SK-N-SH (cell line): ENCODE results near the gene LRRC58.

Source experiments
- EP300 ChIP-seq, 2 experiments: IDR thresholded peaks; 2 replicates each; pipeline versions ENCODE4 v1.4.0 to v1.6.1; 2012; ENCODE audit warnings: borderline replicate concordance in 1 of 2, low read depth in 1 of 2, low read length in 1 of 2
- FOXJ3 ChIP-seq: sonication (generic); formaldehyde crosslinking; IDR thresholded peaks from 2 replicates; pipeline ENCODE4 v1.5.1; 2020; ENCODE audit warnings: mild to moderate bottlenecking, missing genetic modification reagents
- GABPA ChIP-seq: IDR thresholded peaks from 2 replicates; pipeline ENCODE4 v1.4.0; 2012; ENCODE audit warnings: low read depth, mild to moderate bottlenecking
- GATA2 ChIP-seq: sonication (generic); formaldehyde crosslinking; IDR thresholded peaks from 2 replicates; pipeline ENCODE4 v1.5.0; 2020; ENCODE audit warnings: mild to moderate bottlenecking, missing genetic modification reagents
- MAX ChIP-seq: IDR thresholded peaks from 2 replicates; pipeline ENCODE4 v1.4.0; 2012; ENCODE audit warnings: low read depth
- NRF1 ChIP-seq: IDR thresholded peaks from 2 replicates; pipeline ENCODE4 v1.6.1; 2012; ENCODE audit warnings: low read depth, mild to moderate bottlenecking, low read length
- POLR2AphosphoS5 ChIP-seq: IDR thresholded peaks from 2 replicates; pipeline ENCODE4 v1.6.1; 2012; ENCODE audit warnings: low read depth, low read length
- REST ChIP-seq: IDR thresholded peaks from 2 replicates; pipeline ENCODE4 v1.6.1; 2012; ENCODE audit warnings: mild to moderate bottlenecking, low read depth, low read length, moderate library complexity
- SMC3 ChIP-seq: IDR thresholded peaks from 2 replicates; pipeline ENCODE4 v1.6.1; 2012; ENCODE audit warnings: low read depth, low read length, improper control_type of control experiment
- TF ChIP-seq, protein P1 (sequence below): fragments of 200-600 bp; sonication (generic); IDR thresholded peaks from 2 replicates; pipeline ENCODE4 v1.6.1; 2017; ENCODE audit warnings: antibody characterized with exemption, mild to moderate bottlenecking, moderate library complexity

- TF ChIP-seq EP300 (IDR thresholded peaks at IDR 0.05; ENCODE audit: borderline replicate concordance in 1 of 2, low read depth in 1 of 2, low read length in 1 of 2) (no peak), POLR2AphosphoS5 (no peak), REST (no peak), SMC3 (no peak), GATA2 (CRISPR knock-in tag) (no peak), GABPA (no peak), NRF1 (no peak), MAX (no peak), FOXJ3 (CRISPR knock-in tag) (no peak)
- TF ChIP-seq, protein P1, sequence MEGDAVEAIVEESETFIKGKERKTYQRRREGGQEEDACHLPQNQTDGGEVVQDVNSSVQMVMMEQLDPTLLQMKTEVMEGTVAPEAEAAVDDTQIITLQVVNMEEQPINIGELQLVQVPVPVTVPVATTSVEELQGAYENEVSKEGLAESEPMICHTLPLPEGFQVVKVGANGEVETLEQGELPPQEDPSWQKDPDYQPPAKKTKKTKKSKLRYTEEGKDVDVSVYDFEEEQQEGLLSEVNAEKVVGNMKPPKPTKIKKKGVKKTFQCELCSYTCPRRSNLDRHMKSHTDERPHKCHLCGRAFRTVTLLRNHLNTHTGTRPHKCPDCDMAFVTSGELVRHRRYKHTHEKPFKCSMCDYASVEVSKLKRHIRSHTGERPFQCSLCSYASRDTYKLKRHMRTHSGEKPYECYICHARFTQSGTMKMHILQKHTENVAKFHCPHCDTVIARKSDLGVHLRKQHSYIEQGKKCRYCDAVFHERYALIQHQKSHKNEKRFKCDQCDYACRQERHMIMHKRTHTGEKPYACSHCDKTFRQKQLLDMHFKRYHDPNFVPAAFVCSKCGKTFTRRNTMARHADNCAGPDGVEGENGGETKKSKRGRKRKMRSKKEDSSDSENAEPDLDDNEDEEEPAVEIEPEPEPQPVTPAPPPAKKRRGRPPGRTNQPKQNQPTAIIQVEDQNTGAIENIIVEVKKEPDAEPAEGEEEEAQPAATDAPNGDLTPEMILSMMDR, result no peak
Measured at GRCh38 chr3:120339362-120339761, 9.8 kb downstream of the LRRC58 start.
